GM12892 (cell line): ENCODE results near the gene ANKRD11.

Source experiments
- POLR2A ChIP-seq: IDR thresholded peaks from 2 replicates; pipeline ENCODE4 v1.6.1; 2011; ENCODE audit warnings: low read depth, low read length, control low read depth
- POLR2AphosphoS5 ChIP-seq: IDR thresholded peaks from 2 replicates; pipeline ENCODE4 v1.6.1; 2011; ENCODE audit warnings: low read depth, low read length, control low read depth
- TAF1 ChIP-seq: IDR thresholded peaks from 2 replicates; pipeline ENCODE4 v1.6.1; 2011; ENCODE audit warnings: low read depth, mild to moderate bottlenecking, control low read depth, low read length, borderline replicate concordance

DNA sequence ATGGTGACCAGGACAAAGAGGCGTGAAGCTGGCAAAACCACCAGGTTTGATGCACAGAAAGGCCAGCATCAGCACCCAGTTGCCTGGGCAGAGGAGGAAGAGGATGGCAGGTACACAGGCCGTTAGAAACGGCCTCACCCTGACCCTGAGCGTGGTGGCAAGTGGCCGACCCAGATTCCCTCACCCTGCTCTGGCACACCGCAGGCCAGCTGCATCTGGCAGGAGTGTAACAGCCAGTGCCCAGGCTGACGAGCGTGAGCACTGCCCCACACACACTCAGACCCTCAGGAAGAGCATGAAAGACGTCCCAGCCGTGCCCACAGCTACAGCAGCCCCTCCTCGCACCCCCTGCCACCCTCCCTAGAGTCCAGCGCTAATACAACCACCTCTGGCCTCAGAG, 82.0 kb downstream of the ANKRD11 start:
- TF ChIP-seq POLR2A (no peak), TAF1 (no peak), POLR2AphosphoS5 (no peak)
